Small intestine (tissue), 7 donors: ENCODE data around the gene LRP8. TPM values are rescaled to one million over a fixed set of nuclear protein-coding genes. Genes with fewer than 3 reads are reported as not detected.
A peak's percentile ranks its signal among the peaks of the same experiment; 100 is the strongest.

ENCODE experiments used
- DNase-seq, 2 donors: peaks; one replicate each; pipeline versions ENCODE4 v3.0.0 to v3.0.0-alpha.2; 2013
- FAIRE-seq: peaks from 2 replicates; lab custom pipeline; 2012; peaks lifted over from hg19 to GRCh38; lab: Jason Lieb, UNC
- H3K27ac ChIP-seq, 3 donors: one replicate each; pipeline ENCODE4 v1.5.1; 2013; ENCODE audit warnings: low read length in 2 of 3, mild to moderate bottlenecking in 2 of 3, control low read depth in 1 of 3, inconsistent platforms in 1 of 3, low read depth in 1 of 3, moderate library complexity in 1 of 3
- H3K27me3 ChIP-seq, 3 donors: one replicate each; pipeline ENCODE4 v1.6.1; 2013; ENCODE audit warnings: low read length in 3 of 3, inconsistent platforms in 1 of 3; ENCODE audit not compliant: control insufficient read depth in 3 of 3, insufficient read depth in 3 of 3
- H3K36me3 ChIP-seq, 3 donors: one replicate each; pipeline ENCODE4 v1.6.1; 2013; ENCODE audit warnings: low read length in 3 of 3, inconsistent platforms in 1 of 3, low read depth in 1 of 3, mild to moderate bottlenecking in 1 of 3, moderate library complexity in 1 of 3; ENCODE audit not compliant: control insufficient read depth in 3 of 3, insufficient read depth in 2 of 3
- H3K4me1 ChIP-seq, 3 donors: one replicate each; pipeline ENCODE4 v1.6.1; 2013; ENCODE audit warnings: low read length in 2 of 3, inconsistent platforms in 1 of 3, low read depth in 1 of 3, mild to moderate bottlenecking in 1 of 3, moderate library complexity in 1 of 3; ENCODE audit not compliant: control insufficient read depth in 3 of 3, insufficient read depth in 2 of 3
- H3K4me3 ChIP-seq, 3 donors: one replicate each; pipeline ENCODE4 v1.5.1; 2013; ENCODE audit warnings: low read length in 3 of 3, control low read depth in 1 of 3, inconsistent platforms in 1 of 3, low read depth in 1 of 3, mild to moderate bottlenecking in 1 of 3, moderate library complexity in 1 of 3
- H3K9me3 ChIP-seq, 2 donors: one replicate each; pipeline ENCODE4 v1.6.1; 2013; ENCODE audit warnings: low read depth in 1 of 2, low read length in 1 of 2; ENCODE audit not compliant: control insufficient read depth in 2 of 2, insufficient read depth in 1 of 2
- WGBS, 3 donors: extraction: QIAGEN DNeasy Blood & Tissue Kit; methylation state at CpG; one replicate each; pipeline ENCODE4 v1.1.7; 2013; 5-methylcytosine and 5-hydroxymethylcytosine counted together
- polyA plus RNA-seq, 4 donors: library from polyadenylated mRNA; stranded (reverse) in 3 of 4; unstranded in 1 of 4; fragments of 200-250 nt in 3 of 4; fragments of 120-200 nt in 1 of 4; gene quantifications; one replicate each; pipeline versions ENCODE4 v1.2.1 to v1.2.3, GENCODE V29; 2013
- donor health status: healthy with polysubstance abuse.
- donor health status: control.
- donor health status: control.
- donor health status: Bipolar disorder and iron deficiency.
- donor health status: healthy.

The LRP8 gene
- polyA plus RNA-seq, 4 donors: 0.27 to 4.5 (median 2.1) TPM; not detected in 1

GRCh38 chr1:53332186-53332564 lies 4.3 kb upstream of the LRP8 start:
- H3K27ac ChIP-seq: no peak overlapping the region
- 83 to 85% (median 85%) methylated on average over 3 of the region's 3 CpGs for WGBS, 3 donors
- H3K9me3 ChIP-seq: no peaks in the 10 kb centered on the region
- H3K4me3 ChIP-seq: no peak overlapping the region
- H3K36me3 ChIP-seq: no peaks in the 10 kb centered on the region
- H3K4me1 ChIP-seq: peaks cover 0 to 4% (median 0%) of the 10 kb centered on the region in 3 donors
- no peak for DNase-seq
- no peak for FAIRE-seq
- peaks cover 0 to 6% (median 0%) of the 10 kb centered on the region in 3 donors for H3K27me3 ChIP-seq

- 90 to 92% (median 90%) methylated on average over 7 of the region's 7 CpGs for whole genome bisulfite sequencing, 3 donors
- H3K4me3 ChIP-seq: no peak overlapping the region
- peaks cover 0 to 10% (median 0%) of the 10 kb centered on the region in 3 donors for H3K4me1 ChIP-seq
- FAIRE-seq (no peak), DNase-seq (no peak)
- H3K9me3 ChIP-seq: no peaks in the 10 kb centered on the region
- no peaks in the 10 kb centered on the region for H3K36me3 ChIP-seq
- H3K27ac ChIP-seq: no peak overlapping the region
- H3K27me3 ChIP-seq: peaks cover 0 to 8% (median 0%) of the 10 kb centered on the region in 3 donors
Measured at GRCh38 chr1:53331446-53332185, 3.7 kb upstream of the LRP8 start.

GRCh38 chr1:53330819-53331218 lies 2.9 kb upstream of the LRP8 start:
- no peak for DNase-seq
- Histone ChIP-seq H3K9me3 (no peaks in the 10 kb centered on the region), H3K4me3 (no peak overlapping the region), H3K4me1 (peaks cover 0 to 10% (median 0%) of the 10 kb centered on the region in 3 donors), H3K36me3 (no peaks in the 10 kb centered on the region), H3K27me3 (peaks cover 0 to 11% (median 0%) of the 10 kb centered on the region in 3 donors), H3K27ac (no peak overlapping the region)
- FAIRE-seq: no peak
- WGBS, 3 donors: 84 to 90% (median 85%) methylated on average over 5 of the region's 5 CpGs

- FAIRE-seq (no peak), DNase-seq (no peak)
- Histone ChIP-seq H3K27me3 (peaks cover 0 to 17% (median 0%) of the 10 kb centered on the region in 3 donors), H3K27ac (no peak overlapping the region), H3K9me3 (no peaks in the 10 kb centered on the region), H3K4me1 (peaks cover 0 to 15% (median 0%) of the 10 kb centered on the region in 3 donors), H3K36me3 (no peaks in the 10 kb centered on the region), H3K4me3 (peak overlapping the region in 1 of 3 donors; percentile 64)
- WGBS, 3 donors: 72 to 84% (median 78%) methylated on average over 29 to 35 of the region's 35 CpGs
Measured at GRCh38 chr1:53328541-53329499, 950 bp upstream of the LRP8 start.

- peak overlapping the region in 2 of 3 donors; percentile 28 to 75 for H3K27ac ChIP-seq
- WGBS, 3 donors: 0 to 1% (median 1%) methylated on average over 55 to 68 of the region's 68 CpGs
- no peak for FAIRE-seq
Measured at GRCh38 chr1:53327182-53327913, 522 bp downstream of the LRP8 start.

GRCh38 chr1:53326598-53327181 lies 1.2 kb downstream of the LRP8 start:
- DNase-seq (peak; percentile 43 to 63), FAIRE-seq (no peak)
- Histone ChIP-seq H3K9me3 (no peaks in the 10 kb centered on the region), H3K27ac (peak overlapping the region in 1 of 3 donors; percentile 75), H3K4me1 (peaks cover 0 to 15% (median 0%) of the 10 kb centered on the region in 3 donors), H3K4me3 (peak overlapping the region; percentile 40 to 64 (median 52)), H3K36me3 (no peaks in the 10 kb centered on the region), H3K27me3 (peaks cover 0 to 17% (median 0%) of the 10 kb centered on the region in 3 donors)
- 0 to 1% (median 1%) methylated on average over 46 to 53 of the region's 53 CpGs for WGBS, 3 donors

More at GRCh38 chr1:53327182-53327913, 522 bp downstream of the LRP8 start:
- peaks cover 0 to 15% (median 0%) of the 10 kb centered on the region in 3 donors for H3K4me1 ChIP-seq
- peaks cover 0 to 17% (median 0%) of the 10 kb centered on the region in 3 donors for H3K27me3 ChIP-seq
- peak in 1 of 2 donors; percentile 56 for DNase-seq
- H3K4me3 ChIP-seq: peak overlapping the region; percentile 40 to 64 (median 52)
- H3K9me3 ChIP-seq: no peaks in the 10 kb centered on the region
- no peaks in the 10 kb centered on the region for H3K36me3 ChIP-seq

- no peaks in the 10 kb centered on the region for H3K9me3 ChIP-seq
- peaks cover 0 to 17% (median 0%) of the 10 kb centered on the region in 3 donors for H3K27me3 ChIP-seq
- peaks cover 0 to 3% (median 0%) of the 10 kb centered on the region in 3 donors for H3K36me3 ChIP-seq
- WGBS, 3 donors: 0 to 1% (median 0%) methylated on average over 38 to 42 of the region's 42 CpGs
- peak overlapping the region in 1 of 3 donors; percentile 75 for H3K27ac ChIP-seq
- H3K4me3 ChIP-seq: peak overlapping the region; percentile 40 to 64 (median 52)
- DNase-seq (peak; percentile 79 to 85), FAIRE-seq (no peak)
- H3K4me1 ChIP-seq: peaks cover 0 to 15% (median 0%) of the 10 kb centered on the region in 3 donors
Measured at GRCh38 chr1:53326088-53326597, 1.7 kb downstream of the LRP8 start.
